OCI-LY7 (cell line): ENCODE measurements around the gene PTPN14. TPM values are rescaled to one million over a fixed set of nuclear protein-coding genes. Genes with fewer than 3 reads are reported as not detected.

ENCODE experiments used
- BruUV-seq: library from RNA; stranded (reverse); fragments of 400-500 nt; replicated peaks from 2 replicates; lab custom pipeline; 2021; lab: Mats Ljungman, UMichigan
- CTCF ChIA-PET: fragments of 300-600 bp; sonication (Branson Sonifier 250); formaldehyde crosslinking; loops from one replicate; lab custom pipeline; 2022; ENCODE audit warnings: antibody characterized with exemption; ENCODE audit not compliant: unreplicated experiment; lab: Charles Lee
- POLR2A ChIA-PET: fragments of 300-600 bp; sonication (Branson Sonifier 250); formaldehyde crosslinking; loops from one replicate; lab custom pipeline; 2022; ENCODE audit warnings: antibody characterized with exemption; lab: Charles Lee
- DNase-seq: peaks from one replicate; pipeline ENCODE4 v3.0.0-alpha.2; 2015; ENCODE audit warnings: low spot score
- H2AFZ ChIP-seq: fragments of 200-600 bp; sonication (generic), shearing (Covaris generic); 2 replicates; pipeline ENCODE4 v1.6.1; 2014; ENCODE audit warnings: mild to moderate bottlenecking, antibody characterized with exemption, low read length, moderate library complexity
- H3K27ac ChIP-seq: fragments of 200-600 bp; sonication (generic); 2 replicates; pipeline ENCODE4 v1.5.1; 2014; ENCODE audit warnings: mixed run types, low read depth, mild to moderate bottlenecking, moderate library complexity, low read length, inconsistent platforms; ENCODE audit not compliant: poor library complexity, severe bottlenecking
- H3K36me3 ChIP-seq: fragments of 200-600 bp; sonication (generic); 2 replicates; pipeline ENCODE4 v1.6.1; 2014; ENCODE audit warnings: mild to moderate bottlenecking, antibody characterized with exemption, low read length, moderate library complexity, mixed read lengths; ENCODE audit not compliant: insufficient read depth
- H3K4me1 ChIP-seq: fragments of 200-600 bp; sonication (generic); 2 replicates; pipeline ENCODE4 v1.5.1; 2014; ENCODE audit warnings: mild to moderate bottlenecking, low read length; ENCODE audit not compliant: insufficient read depth, poor library complexity, severe bottlenecking
- H3K4me2 ChIP-seq: fragments of 200-600 bp; sonication (generic); 2 replicates; pipeline ENCODE4 v1.6.1; 2014; ENCODE audit warnings: mild to moderate bottlenecking, low read length
- H3K4me3 ChIP-seq: fragments of 200-600 bp; sonication (generic); 2 replicates; pipeline ENCODE4 v1.5.1; 2014; ENCODE audit warnings: mild to moderate bottlenecking, low read depth, low read length; ENCODE audit not compliant: poor library complexity, severe bottlenecking
- H3K79me2 ChIP-seq: fragments of 200-600 bp; sonication (generic); 2 replicates; pipeline ENCODE4 v1.6.1; 2016; ENCODE audit warnings: low read depth, mild to moderate bottlenecking, low read length, moderate library complexity, mixed read lengths; ENCODE audit not compliant: insufficient read depth
- H3K9me2 ChIP-seq: fragments of 200-600 bp; sonication (generic); 2 replicates; pipeline ENCODE4 v1.6.1; 2016; ENCODE audit warnings: mild to moderate bottlenecking, low read length, mixed read lengths; ENCODE audit not compliant: insufficient read depth
- H3K9me3 ChIP-seq: fragments of 200-600 bp; sonication (generic); 2 replicates; pipeline ENCODE4 v1.6.1; 2014; ENCODE audit warnings: mild to moderate bottlenecking, mixed run types, low read length, mixed read lengths
- H4K20me1 ChIP-seq: fragments of 200-600 bp; sonication (generic); 2 replicates; pipeline ENCODE4 v1.6.1; 2014; ENCODE audit warnings: mild to moderate bottlenecking, antibody characterized with exemption, low read length, moderate library complexity, mixed read lengths; ENCODE audit not compliant: insufficient read depth
- EZH2phosphoT487 ChIP-seq: fragments of 200-600 bp; sonication (generic); IDR thresholded peaks from 2 replicates; pipeline ENCODE4 v1.6.1; 2018; ENCODE audit warnings: low read depth, borderline replicate concordance, mild to moderate bottlenecking, mixed run types, antibody characterized with exemption, low read length, moderate library complexity, mixed read lengths
- intact Hi-C: fragments of 100-400 bp; cut with micrococcal nuclease; formaldehyde crosslinking; loops from one replicate; pipeline ENCODE4 v1.10.0; 2022; ENCODE audit not compliant: unreplicated experiment
- total RNA-seq, 2 experiments: library from RNA; depleted of rRNA in 1 of 2; stranded (reverse); fragments of >200 nt in 1 of 2; shearing (Covaris generic) in 1 of 2; gene quantifications; 2 replicates each; pipeline ENCODE4 v1.2.3, GENCODE V29; 2014 to 2022
- TF ChIP-seq, protein P1 (sequence below): fragments of 200-600 bp; sonication (generic); conservative IDR thresholded peaks from 2 replicates; pipeline ENCODE4 v1.5.1; 2014; ENCODE audit warnings: mild to moderate bottlenecking, antibody characterized with exemption, low read length, moderate library complexity, mixed read lengths

The PTPN14 gene
- total RNA-seq, 2 experiments from 2014 or later = not detected

DNA sequence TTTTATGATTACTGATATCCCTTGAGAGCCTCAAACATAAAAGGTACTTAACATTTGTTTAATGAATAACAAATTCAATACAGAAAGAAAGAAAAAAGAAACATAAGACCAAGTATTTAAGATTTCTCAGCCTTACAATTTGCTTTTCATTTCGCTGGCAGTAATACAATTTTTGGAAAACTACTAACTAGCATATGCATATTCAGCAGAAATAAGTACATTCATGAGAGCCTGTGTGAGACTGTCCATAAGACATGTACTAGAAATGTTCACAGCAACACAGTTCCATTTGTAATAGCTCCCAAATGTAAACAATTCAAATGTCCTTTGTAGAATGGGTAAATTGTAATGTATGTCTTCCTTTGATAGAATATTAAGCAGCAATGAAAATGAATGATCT lies 119.2 kb downstream of the PTPN14 start:
- intact Hi-C loops = no loop called here
- ChIA-PET POLR2A (interaction anchor here (1.2 kb wide), 1 partner anchor 23 kb away, joined by 7 read pairs; no protein-coding TSS in a partner anchor), CTCF (no interaction called here)
- no peaks in the 10 kb centered on the region for H4K20me1 ChIP-seq
- no peak overlapping the region for H3K27ac ChIP-seq
- TF ChIP-seq, protein P1, sequence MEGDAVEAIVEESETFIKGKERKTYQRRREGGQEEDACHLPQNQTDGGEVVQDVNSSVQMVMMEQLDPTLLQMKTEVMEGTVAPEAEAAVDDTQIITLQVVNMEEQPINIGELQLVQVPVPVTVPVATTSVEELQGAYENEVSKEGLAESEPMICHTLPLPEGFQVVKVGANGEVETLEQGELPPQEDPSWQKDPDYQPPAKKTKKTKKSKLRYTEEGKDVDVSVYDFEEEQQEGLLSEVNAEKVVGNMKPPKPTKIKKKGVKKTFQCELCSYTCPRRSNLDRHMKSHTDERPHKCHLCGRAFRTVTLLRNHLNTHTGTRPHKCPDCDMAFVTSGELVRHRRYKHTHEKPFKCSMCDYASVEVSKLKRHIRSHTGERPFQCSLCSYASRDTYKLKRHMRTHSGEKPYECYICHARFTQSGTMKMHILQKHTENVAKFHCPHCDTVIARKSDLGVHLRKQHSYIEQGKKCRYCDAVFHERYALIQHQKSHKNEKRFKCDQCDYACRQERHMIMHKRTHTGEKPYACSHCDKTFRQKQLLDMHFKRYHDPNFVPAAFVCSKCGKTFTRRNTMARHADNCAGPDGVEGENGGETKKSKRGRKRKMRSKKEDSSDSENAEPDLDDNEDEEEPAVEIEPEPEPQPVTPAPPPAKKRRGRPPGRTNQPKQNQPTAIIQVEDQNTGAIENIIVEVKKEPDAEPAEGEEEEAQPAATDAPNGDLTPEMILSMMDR = no peak
- no peak for TF ChIP-seq EZH2phosphoT487
- H3K79me2 ChIP-seq = no peaks in the 10 kb centered on the region
- no peak for DNase-seq
- H3K9me3 ChIP-seq = no peaks in the 10 kb centered on the region
- H3K4me1 ChIP-seq = peaks cover 15% of the 10 kb centered on the region
- H3K4me3 ChIP-seq = no peak overlapping the region
- H3K4me2 ChIP-seq = no peak overlapping the region
- no peak overlapping the region for H2AFZ ChIP-seq
- H3K9me2 ChIP-seq = no peaks in the 10 kb centered on the region
- H3K36me3 ChIP-seq = no peaks in the 10 kb centered on the region
- no TSS peak for BruUV-seq

DNA sequence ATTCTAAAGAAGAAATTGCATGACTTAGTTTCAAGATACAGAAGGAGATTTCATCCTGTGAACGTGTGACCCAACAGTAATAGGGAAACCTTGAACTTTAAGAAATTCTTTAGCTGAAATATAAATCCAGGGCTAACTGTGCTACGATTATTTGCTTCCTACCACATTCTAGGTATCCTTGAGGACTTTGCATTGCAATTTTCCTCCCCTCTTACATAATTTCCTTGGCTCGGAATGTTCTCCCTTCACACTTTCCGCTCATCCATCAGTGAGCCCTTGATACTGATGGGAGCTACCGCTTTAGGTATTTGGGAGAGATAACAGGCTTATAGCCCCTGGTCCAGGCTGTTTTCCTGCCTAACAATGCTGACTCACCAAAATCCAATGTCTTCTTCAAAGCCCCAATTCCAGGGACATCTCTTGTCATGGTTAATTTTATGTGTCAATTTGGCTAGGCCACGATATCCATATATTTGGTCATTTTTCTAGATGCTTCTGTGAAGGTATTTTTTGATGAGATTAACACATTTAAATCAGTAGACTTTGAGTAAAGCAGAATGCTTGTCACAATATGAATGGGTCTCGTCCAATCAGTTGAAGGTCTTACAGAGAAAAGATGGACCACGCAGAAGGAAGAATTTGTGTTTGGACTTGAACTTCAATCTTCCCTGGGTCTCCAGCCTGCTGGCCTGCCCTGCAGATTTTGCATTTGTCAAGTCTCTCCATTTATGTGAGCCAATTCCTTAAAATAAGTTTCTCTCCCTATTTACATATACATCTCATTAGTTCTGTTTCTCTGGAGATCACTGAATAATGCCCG lies 121.2 kb downstream of the PTPN14 start:
- no peaks in the 10 kb centered on the region for H3K9me3 ChIP-seq
- DNase-seq = no peak
- H4K20me1 ChIP-seq = no peaks in the 10 kb centered on the region
- H3K4me3 ChIP-seq = no peak overlapping the region
- no peaks in the 10 kb centered on the region for H3K79me2 ChIP-seq
- peaks cover 15% of the 10 kb centered on the region for H3K4me1 ChIP-seq
- no TSS peak for BruUV-seq
- H2AFZ ChIP-seq = no peak overlapping the region
- H3K9me2 ChIP-seq = no peaks in the 10 kb centered on the region
- H3K36me3 ChIP-seq = no peaks in the 10 kb centered on the region
- intact Hi-C loops = no loop called here
- H3K27ac ChIP-seq = no peak overlapping the region
- no peak overlapping the region for H3K4me2 ChIP-seq
- TF ChIP-seq, protein P1 = no peak
- TF ChIP-seq EZH2phosphoT487 = no peak
- CTCF ChIA-PET = no interaction called here
- POLR2A ChIA-PET = no interaction called here

DNA sequence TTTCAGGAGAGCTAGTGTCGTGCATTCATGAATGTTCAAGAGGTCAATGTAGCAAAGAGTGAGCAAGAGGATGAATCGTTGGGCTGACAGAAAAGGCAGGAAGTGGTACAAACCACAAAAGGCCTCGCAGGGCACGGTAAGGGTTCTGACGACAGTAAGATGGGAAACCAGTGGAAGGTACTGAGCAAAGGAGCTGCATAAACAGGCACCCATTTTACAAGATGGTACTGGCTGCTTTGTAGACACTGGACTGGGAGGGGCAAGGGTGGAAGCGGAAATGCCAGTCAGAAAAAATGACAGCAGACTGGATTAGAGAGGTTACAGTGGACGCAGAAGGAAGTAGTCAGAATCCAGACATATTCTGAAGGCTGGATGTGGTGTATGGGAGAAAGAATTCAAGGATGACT lies 123.5 kb downstream of the PTPN14 start:
- CTCF ChIA-PET = no interaction called here
- Histone ChIP-seq H4K20me1 (no peaks in the 10 kb centered on the region), H3K36me3 (no peaks in the 10 kb centered on the region), H3K4me3 (no peak overlapping the region), H3K79me2 (no peaks in the 10 kb centered on the region), H2AFZ (peak overlapping the region; percentile 82; the same call in 1 of the 2 replicates), H3K9me3 (no peaks in the 10 kb centered on the region), H3K9me2 (no peaks in the 10 kb centered on the region), H3K4me1 (peaks cover 15% of the 10 kb centered on the region), H3K4me2 (peak overlapping the region; percentile 40), H3K27ac (no peak overlapping the region)
- intact Hi-C loops = no loop called here
- no TSS peak for BruUV-seq
- TF ChIP-seq EZH2phosphoT487 = no peak
- TF ChIP-seq, protein P1 = no peak
- POLR2A ChIA-PET = interaction anchor here (0.7 to 1.1 kb wide), 3 partner anchors 11 to 788 kb away, joined by 3 to 6 read pairs (median 5); no protein-coding TSS in a partner anchor
- DNase-seq = peak; percentile 57
